HG03521 (cell line): ENCODE results near the gene SLC9A3.

Experiments
- ATAC-seq: cut with Tn5 transposase; IDR thresholded peaks from one replicate; pipeline ENCODE4 v1.9.1; 2021; ENCODE audit warnings: mild to moderate bottlenecking, moderate library complexity; ENCODE audit not compliant: unreplicated experiment

SLC9A3 gene

DNA sequence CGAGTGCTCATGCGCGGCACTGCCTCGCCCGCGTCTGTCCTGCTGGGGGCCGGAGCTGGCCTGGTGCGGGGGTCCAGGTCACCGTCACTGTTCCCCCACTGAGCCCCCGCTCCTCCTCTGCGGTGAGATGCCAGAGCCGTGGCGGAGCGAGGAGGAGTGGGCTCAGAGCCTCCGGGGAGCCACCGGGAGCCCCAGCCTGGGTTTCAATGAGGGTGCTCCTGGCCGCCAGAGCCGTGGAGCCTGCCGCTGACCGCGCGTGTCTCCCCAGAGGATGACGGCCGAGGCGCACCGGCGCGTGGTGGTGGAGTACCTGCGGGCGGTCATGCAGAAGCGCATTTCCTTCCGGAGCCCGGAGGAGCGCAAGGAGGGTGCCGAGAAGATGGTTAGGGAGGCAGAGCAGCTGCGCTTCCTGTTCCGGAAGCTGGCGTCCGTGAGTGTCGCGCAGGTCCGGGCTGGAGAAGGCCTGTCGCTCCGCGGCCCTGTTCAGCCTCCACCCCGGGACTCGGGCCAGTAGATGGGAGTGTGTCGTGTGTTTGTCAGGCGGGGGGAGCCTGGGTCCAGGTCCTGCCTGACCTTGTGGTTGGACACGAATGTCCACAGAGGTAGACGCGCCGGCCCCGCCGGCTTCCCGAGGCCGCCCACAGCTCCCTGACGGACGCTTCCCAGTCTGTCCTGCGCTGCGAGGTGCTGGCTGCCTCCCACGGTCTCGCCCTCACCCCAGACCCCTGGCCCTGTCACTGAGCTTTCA is 59.2 kb downstream of the SLC9A3 start:
- no peak for ATAC-seq

DNA sequence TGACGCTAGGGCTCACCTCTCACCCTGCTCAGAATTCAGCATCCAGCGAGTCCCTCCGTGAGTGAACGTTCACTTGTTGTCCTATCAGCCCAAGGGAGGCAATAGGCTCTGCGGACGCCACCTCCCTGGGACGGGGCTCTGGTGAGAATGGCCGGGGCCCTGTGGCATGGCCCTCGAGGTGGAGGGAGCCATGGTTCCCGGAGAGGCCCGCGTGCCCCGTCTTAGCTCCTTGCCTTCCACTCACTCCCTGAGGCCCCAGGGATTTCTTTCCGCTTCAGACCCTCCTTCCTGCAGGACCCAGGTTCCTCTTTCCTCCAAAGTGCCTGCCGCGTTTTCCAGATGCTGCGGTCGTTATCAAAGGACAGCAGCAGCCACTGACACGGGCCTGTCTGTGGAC is 59.8 kb downstream of the SLC9A3 start:
- ATAC-seq, result no peak

DNA sequence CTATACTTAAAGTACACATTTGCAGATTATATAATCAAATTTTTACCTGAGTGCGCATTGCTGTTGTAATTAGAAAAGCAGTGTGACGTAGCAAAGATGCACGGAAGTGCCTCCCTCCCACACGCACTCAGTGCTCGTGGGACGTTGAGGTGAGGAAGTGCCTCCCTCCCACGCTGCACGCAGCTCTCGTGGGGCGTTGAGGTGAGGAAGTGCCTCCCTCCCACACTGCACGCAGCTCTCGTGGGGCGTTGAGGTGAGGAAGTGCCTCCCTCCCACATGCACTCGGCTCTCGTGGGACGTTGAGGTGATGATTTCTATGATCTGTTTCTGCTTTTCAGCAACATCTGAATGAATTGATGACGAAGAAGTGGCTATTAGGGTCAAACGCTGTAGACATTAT is 60.3 kb downstream of the SLC9A3 start:
- ATAC-seq, result no peak

DNA sequence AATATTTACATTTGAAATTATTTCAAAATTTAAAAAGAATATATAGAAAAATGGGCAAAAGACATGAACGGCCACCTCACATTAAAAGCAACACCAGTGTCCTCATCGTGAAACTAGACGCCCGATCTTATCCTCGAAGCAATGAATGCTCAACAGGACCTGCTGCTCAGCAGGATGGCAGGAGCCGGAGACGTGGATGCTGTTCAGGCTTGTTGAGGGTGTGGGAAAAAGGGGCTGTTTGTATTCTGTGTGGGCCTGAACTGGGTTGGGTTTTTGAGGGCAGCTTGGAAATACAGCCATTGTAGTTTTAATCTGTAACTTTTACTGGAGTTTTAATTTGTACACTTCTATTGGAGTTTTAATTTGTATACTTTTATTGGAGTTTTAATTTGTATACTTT is 60.9 kb downstream of the SLC9A3 start:
- no peak for ATAC-seq

DNA sequence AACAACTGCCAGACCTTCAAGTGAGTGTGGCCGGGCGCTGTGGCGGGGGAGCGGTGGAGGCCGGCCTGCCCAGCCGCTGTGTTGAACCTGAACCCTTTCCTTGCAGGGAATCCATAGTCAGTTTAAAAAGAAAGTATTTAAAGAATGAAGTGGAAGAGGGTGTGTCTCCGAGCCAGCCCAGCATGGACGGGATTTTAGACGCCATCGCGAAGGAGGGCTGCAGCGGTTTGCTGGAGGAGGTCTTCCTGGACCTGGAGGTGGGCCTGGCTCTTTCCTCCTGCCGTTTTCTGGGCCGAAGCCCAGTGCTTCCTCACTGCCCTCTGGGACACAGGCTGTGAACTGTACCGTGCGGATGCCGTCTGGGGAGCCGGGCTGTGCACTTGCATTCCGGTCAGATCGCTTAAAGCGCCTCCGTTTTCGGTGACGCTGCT is 62.2 kb downstream of the SLC9A3 start:
- ATAC-seq, result no peak

DNA sequence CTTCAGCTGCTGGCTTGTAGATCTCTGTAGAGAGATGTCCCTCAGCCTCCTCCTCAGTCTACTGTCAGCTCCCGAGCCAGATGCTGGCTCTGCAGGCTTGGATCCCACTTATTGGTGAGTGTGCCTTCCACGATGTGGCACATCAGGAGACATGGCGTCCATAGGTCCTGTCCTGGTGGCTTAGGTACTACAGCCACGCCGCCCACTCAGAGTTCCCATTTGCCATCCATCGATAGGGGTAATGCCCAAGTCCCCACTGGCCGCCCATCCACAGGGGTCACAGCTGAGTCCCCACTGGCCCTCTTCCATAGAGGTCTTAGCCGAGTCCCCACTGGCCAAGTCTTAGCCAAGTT is 64.0 kb downstream of the SLC9A3 start:
- ATAC-seq, result no peak

DNA sequence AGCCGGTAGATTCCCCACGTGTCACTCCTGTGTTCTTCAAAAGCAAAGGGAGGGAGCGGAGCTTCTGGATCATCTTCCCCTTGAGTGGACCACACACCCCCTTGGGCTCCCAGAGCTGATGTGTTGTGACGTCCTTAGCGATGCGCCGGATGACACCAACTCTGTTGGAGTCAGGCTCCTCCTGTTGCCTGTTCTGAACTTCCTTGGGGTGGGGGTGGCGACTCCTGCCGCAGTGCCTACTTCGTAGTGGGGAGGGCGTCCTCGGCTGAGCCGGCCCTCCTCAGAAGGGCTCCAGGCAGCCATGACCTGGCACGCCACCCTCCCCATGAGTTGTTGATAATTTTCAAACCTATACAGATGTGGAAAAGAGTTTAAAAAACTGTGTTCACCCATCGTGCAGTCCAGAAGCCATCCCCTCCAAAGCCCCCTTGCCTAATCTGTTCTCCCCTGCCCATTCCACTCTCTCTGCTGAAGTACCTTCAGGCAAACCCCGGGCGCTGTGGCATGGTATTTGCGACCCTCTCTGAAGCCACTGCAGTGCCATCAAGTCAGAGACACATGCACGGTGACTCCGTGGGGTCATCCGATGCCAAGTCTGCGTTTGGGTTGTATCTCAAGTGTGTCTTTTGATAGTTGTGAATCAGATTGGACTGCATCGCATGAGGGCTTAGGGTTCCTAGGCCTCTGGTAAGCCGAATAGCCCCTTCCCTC is 64.5 kb downstream of the SLC9A3 start:
- ATAC-seq, result no peak

DNA sequence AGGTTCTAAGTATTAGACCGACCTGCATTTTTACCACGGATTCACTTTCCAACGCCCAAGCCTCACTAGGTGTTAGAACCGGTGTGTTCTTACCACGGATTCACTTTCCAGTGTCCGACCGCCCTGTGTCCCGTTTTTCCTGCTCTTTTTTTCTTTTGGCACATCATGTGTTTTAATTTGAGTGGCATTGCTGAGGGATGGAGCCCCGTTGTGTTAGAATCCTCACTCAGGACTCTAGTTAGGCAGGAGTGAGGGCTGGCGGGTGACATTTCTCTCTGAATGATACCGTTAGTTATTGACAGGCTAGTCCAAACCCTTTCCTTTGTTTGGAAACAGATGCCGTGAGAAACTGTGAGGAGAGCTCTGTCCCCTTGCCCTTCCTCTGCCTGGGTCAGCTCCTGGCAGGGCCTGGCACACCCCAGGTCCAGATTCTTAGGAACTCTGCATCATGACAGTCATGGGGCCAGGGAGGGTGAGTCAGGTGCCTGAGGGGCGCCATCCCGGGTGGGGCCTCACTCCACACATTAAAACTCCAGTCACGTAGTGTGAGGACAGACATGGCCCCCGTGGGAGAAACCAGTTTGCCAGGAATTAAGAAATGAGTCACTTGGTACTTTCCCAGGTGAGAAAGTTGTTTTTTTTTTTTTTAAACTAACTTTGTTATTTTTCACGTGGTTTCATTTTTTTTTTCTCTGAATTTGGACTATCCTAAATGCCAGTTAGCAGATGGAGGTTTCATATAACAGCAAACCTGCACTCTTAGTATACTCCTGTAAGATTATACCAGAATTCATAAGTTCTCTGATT is 65.5 kb downstream of the SLC9A3 start:
- no peak for ATAC-seq

DNA sequence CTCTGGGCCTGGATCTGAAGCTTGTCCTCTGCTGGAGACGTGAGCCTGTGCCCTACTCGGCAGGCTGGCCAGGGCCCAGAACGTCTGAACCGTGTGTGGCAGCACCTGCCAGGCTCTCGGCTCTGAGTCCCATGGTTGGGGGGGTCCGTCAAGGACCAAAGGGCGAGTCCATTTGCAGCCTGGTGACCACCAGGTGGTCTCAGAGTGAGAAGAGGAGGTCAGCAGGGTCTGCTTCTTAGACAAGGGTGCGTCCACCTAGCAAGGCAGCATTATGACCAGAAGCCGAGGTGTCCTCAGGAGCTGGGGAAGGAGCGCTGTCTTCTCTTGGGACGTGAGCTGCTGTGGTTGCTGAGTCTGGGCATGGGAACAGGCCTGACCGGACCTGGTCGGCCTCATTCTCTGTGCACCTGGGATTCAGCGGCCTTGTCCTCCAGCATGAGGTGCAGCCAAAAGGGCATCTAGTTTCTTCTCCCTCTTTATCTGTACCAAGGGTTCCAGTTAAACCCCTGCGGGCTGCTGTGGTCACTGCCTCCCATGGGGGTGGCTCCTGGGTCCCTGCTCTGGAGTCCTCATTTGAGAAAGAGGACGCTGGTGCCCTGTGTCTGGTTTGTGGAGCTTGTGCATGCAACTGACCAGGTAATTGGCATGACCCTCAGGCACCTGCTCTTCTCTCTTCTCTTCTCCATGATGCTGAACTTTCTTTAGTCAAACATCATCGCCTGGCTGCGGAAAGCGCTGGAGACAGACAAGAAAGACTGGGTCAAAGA is 66.9 kb downstream of the SLC9A3 start:
- ATAC-seq, result no peak

DNA sequence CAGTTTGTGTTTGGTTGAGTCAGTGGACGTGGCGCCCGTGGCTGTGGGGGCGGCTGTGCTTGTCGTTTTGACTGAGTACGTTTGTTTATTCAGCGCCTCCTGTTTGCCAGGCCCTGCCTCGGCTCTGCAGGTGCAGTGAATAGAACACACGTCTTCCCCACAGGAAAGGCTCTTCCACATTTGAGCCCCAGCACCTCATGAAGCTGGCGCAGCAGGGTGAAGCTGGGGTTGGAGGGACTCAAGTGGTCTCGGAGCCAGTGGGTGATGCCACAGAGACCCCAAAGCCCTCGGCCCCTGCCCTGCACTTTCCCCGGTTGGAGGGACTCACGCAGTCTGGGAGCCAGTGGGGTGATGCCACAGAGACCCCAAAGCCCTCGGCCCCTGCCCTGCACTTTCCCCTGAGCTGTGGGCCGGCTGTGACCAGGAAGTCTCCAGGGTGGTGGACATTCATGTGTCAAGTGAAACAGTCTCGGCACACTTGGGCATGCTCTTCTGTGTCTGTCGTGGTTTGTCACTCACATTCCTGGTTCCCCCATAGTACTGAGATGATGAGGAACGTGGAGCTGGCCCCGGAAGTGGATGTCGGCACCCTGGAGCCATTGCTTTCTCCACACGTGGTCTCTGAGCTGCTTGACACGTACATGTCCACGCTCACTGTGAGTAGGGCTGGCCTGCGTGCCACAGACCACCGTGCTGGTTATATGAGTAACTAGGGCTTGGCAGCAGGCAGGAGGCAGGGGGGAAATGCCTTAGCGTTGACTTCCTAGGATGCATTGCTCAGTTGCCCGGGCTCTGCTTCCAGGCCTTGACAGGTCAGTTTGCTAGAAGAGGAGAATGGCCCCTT is 67.7 kb downstream of the SLC9A3 start:
- ATAC-seq, result no peak

DNA sequence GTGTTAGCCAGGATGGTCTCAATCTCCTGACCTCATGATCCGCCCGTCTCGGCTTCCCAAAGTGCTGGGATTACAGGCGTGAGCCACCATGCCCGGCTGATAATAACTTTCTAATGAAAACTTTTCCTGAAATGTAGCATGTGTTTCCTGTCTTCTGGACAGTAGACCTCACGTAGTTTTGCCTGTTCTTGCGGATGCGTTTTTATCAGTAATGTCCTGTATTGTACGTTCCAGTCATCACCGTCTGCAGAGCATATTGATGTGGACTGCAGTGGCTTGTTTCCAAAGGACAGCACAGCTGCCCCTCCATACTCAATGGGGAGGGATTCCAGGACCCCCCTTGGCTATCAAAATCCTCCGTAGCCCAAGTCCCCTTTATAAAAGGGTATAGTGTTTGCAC is 68.4 kb downstream of the SLC9A3 start:
- ATAC-seq, result no peak

DNA sequence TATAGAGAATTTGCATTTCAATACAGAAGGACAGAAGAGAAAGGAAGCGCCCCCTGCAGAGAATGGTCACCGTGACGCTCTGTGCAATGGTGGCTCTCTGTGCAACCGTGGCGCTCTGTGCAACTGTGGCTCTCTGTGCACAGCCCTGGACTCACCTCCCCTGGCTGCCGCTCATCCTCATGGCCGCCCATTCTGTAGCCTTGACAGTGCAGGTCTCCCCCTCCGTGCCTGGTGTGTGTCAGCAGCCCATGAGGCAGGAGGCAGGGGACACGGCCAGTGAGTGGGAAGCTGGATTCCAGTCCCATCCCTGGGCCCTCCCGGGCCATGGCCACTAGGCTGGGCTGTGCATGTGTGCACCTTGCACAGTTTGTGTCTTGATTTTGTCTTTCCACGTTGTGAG is 69.3 kb downstream of the SLC9A3 start:
- ATAC-seq, result no peak

DNA sequence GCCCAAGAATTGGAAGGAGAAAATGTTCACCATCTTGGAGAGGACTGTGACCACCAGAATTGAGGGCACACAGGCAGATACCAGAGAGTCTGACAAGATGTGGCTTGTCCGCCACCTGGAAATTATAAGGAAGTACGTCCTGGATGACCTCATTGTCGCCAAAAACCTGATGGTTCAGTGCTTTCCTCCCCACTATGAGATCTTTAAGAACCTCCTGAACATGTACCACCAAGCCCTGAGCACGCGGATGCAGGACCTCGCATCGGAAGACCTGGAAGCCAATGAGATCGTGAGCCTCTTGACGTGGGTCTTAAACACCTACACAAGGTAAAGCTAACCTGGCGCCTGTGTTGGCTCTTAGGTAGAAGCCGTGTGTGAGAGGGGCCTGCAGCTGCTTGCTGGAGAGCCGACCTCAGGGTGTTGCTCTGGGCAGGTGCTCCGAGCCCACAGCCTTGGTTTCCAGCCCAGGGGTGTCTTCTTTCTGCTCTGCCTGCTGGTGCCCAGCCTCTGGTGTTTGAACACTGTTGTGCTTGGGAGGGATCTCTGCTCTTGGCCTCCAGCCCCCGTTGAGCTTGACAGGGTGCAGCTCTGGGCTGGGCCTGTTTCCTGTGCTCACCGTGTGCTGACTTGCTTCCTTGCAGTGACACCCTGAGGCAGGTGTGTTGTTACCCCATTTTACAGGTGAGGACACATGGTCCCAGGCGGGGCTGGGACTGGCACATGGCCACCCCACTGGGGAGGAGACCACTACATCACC is 70.3 kb downstream of the SLC9A3 start:
- ATAC-seq, result no peak

DNA sequence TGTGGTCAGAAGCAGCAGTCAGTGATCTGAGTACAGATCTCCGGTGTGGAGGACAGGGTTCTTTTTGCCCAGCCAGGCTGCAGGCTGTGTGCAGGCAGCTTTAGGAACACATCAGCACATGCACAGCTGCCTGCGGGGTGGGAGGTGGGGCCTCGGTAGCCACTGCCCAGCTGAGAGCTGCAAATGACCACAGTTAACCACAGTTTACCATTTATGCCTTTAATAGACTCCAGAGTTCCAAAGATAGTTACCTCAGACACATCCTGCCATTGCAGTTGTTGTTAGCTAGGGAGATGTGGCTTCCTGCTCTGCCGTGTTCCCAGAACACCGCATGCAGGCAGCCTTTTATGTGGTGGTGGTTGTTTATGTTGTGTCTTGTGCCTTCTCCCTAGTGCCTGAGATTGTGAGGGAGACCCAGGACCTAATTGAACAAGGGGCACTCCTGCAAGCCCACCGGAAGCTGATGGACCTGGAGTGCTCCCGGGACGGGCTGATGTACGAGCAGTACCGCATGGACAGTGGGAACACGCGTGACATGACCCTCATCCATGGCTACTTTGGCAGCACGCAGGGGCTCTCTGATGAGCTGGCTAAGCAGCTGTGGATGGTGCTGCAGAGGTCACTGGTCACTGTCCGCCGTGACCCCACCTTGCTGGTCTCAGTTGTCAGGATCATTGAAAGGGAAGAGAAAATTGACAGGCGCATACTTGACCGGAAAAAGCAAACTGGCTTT is 71.1 kb downstream of the SLC9A3 start:
- no peak for ATAC-seq

DNA sequence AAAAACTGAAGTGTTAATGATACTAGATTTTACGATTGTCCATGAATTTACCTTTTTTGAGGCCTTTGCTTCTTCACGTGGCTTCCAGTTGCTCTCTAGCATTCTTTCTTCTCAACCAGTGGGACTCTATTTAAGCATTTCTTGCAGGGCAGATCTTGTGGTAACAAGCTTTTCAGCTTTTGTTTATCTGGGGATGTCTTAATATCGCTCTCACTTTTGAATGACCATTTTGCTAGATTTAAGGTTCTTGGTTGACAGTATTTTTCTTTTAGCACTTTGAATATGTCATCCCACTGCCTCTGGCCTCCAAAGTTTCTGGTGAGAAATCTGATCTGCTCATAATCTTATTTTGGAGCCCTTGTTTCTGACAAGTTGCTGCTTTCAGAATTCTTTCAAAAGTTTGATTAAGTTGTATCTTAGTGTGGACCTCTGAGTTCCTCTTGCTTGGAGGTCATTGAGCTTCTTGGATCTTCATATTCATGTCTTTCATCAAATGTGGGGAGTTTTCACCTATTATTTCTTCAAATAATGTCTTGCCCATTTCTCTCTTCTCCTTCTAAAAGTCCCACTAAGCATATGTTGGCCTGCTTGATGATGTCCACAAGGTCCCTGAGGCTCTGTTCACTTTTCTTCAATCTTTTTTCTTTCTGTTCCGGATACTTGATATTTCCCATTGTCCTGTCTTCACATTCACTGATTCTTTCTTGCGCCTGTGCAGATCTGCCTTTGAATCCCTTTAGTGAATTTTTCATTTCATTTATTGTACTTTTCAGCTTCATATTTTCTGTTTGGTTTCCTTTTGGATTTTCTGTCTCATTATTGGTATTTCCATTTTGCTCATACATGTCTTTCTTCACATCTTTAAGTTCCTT is 72.4 kb downstream of the SLC9A3 start:
- ATAC-seq, result no peak

DNA sequence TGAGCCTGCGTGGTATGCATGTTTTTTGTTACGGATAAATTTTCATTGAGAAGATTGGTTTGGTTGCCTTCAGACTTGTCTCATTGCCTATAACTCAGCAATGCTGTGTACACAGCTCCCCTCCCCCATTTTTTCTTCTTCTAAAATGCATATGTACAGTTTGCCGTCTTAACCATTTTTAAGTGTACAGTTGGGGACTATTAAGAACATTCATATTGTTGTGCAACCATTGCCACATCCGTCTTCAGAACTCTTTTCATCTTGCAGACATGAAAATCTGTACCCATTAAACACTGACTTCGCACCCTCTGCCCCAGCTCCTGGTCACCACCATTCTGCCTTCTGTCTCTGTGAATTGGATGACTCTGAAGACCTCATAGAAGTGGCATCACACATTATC is 75.1 kb downstream of the SLC9A3 start:
- no peak for ATAC-seq

DNA sequence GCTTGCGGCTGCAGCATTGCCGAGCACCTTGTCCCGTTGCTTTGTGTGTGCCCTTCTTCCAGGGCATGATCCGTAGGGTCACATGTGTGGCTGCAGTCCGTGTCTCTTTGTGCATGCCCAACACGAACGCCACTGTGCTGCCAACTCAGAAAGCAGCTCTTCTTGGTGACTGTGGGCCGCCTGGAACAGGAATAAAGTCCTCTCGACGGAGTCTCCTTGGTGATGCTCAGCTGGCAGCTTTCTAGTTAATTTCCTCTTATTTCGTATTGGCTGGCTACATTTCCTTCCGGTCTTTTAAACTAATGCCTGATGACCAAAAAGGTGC is 75.5 kb downstream of the SLC9A3 start:
- ATAC-seq, result no peak
